ENCODE results near the gene PSMA7. TPM values are rescaled to one million over a fixed set of nuclear protein-coding genes. Genes with fewer than 3 reads are reported as not detected.

Gene PSMA7
- total RNA-seq, 4 donors from 2014 or later = 261 to 349 (median 304) TPM

DNA sequence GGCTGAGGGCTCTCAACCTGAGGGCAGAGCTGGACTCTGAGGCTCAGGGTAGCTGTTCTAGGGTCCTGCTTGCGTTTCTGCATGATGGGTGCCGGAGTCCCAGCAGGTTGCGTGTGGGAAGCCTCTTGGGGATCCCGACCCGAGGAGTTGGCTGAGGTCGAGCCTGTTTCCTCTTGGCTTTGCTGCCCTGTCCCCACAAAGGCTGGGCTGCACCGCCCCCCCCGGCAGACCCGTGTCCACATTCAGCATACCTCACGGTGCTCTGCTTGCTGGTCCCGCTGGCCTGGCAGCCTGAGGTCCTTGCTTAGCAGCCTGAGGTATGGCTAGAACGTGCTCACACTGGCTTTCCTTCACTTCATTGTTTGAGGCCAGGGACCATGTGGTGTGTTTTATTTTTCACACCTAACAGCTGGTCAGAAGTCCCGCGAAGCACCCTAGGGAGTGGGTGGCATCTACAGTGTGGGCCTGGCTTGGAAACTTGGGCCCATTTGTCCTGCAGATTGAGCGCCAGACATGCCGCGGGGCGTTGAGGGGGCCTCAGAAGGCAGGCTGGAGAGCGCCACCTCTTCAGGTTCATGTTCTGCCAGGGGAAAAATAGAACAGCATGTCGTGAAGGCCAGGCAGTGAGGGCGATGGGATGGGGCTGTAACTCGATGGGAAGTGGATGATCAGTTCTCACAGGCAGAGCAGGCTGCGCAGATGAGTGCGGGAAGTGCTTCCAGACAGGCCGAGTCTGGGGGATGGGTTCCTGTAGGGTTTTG, 11.5 kb downstream of the PSMA7 start:
- Histone ChIP-seq H3K27ac (replicated peaks in 1 of 4) (peak overlapping the region in 3 of 4 donors; percentile 20 to 64 (median 54)), H3K4me3 (no peak overlapping the region), H3K27me3 (no peaks in the 10 kb centered on the region), H3K9me3 (no peaks in the 10 kb centered on the region), H3K36me3 (peaks cover 41 to 100% (median 98%) of the 10 kb centered on the region in 4 donors), H3K4me1 (peaks cover 34 to 48% (median 37%) of the 10 kb centered on the region in 4 donors)
- TF ChIP-seq POLR2A (IDR thresholded peaks at IDR 0.05; ENCODE audit: low read depth) = no peak
- no peak for TF ChIP-seq EP300 (IDR thresholded peaks at IDR 0.05)
- TF ChIP-seq POLR2AphosphoS5 (IDR thresholded peaks at IDR 0.05) = no peak
- no peak for TF ChIP-seq CTCF (IDR thresholded peaks at IDR 0.05)
- DNase-seq (ENCODE audit: extremely low spot score) = no peak
- 91% methylated on average over 23 of the region's 25 CpGs for WGBS
- intact Hi-C loops (cut with DNase I) = no loop called here

GRCh38 chr20:62129731-62130531, 13.3 kb downstream of the PSMA7 start:
- H3K36me3 ChIP-seq = peaks cover 52 to 100% (median 99%) of the 10 kb centered on the region in 4 donors
- no peaks in the 10 kb centered on the region for H3K9me3 ChIP-seq
- H3K27ac ChIP-seq (replicated peaks in 1 of 4) = no peak overlapping the region

GRCh38 chr20:62128502-62128901, 14.7 kb downstream of the PSMA7 start:
- Histone ChIP-seq H3K9me3 (no peaks in the 10 kb centered on the region), H3K27me3 (no peaks in the 10 kb centered on the region), H3K36me3 (peaks cover 52 to 92% (median 91%) of the 10 kb centered on the region in 4 donors), H3K4me1 (peaks cover 27 to 41% (median 30%) of the 10 kb centered on the region in 4 donors), H3K4me3 (no peak overlapping the region), H3K27ac (replicated peaks in 1 of 4) (no peak overlapping the region)
- DNase-seq (ENCODE audit: extremely low spot score) = no peak
- no peak for TF ChIP-seq EP300 (IDR thresholded peaks at IDR 0.05)
- no peak for TF ChIP-seq CTCF (IDR thresholded peaks at IDR 0.05)
- TF ChIP-seq POLR2AphosphoS5 (IDR thresholded peaks at IDR 0.05) = no peak
- no peak for TF ChIP-seq POLR2A (IDR thresholded peaks at IDR 0.05; ENCODE audit: low read depth)
- intact Hi-C loops (cut with DNase I) = no loop called here
- WGBS = 82% methylated on average over 6 of the region's 6 CpGs

More at GRCh38 chr20:62129731-62130531, 13.3 kb downstream of the PSMA7 start:
- Histone ChIP-seq H3K27me3 (no peaks in the 10 kb centered on the region), H3K4me3 (no peak overlapping the region), H3K4me1 (peaks cover 32 to 42% (median 32%) of the 10 kb centered on the region in 4 donors)
- TF ChIP-seq CTCF (IDR thresholded peaks at IDR 0.05) (no peak), POLR2A (IDR thresholded peaks at IDR 0.05; ENCODE audit: low read depth) (no peak), POLR2AphosphoS5 (IDR thresholded peaks at IDR 0.05) (no peak), EP300 (IDR thresholded peaks at IDR 0.05) (no peak)
- intact Hi-C loops (cut with DNase I) = no loop called here
- DNase-seq (ENCODE audit: extremely low spot score) = no peak
- 89% methylated on average over 15 of the region's 20 CpGs for WGBS

DNA sequence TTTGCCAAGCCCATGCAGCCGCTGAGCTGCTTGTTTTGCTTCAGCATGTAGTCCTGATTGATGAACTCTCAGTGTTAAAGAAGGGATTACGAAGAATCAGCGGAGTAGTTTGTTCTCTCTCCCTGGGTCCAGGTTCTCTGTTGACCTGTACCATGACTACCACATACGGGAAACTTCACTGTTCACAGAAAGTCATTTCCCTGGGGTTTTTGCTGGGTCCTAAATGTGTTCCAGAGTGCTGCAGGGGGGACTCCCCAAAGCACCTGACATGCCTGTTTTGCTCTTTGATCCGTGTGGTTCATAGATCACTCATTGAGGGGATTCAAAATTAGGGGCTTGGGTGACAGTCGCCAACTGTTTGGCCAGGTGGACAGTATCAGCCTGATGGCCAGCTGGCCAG, 15.4 kb downstream of the PSMA7 start:
- H3K27me3 ChIP-seq = no peaks in the 10 kb centered on the region
- TF ChIP-seq CTCF (IDR thresholded peaks at IDR 0.05) (no peak), EP300 (IDR thresholded peaks at IDR 0.05) (no peak)
- no peak overlapping the region for H3K4me3 ChIP-seq
- intact Hi-C loops (cut with DNase I) = no loop called here
- no peak for DNase-seq (ENCODE audit: extremely low spot score)
- peaks cover 22 to 41% (median 30%) of the 10 kb centered on the region in 4 donors for H3K4me1 ChIP-seq
- 85% methylated on average over 4 of the region's 6 CpGs for WGBS
- H3K36me3 ChIP-seq = peaks cover 52 to 85% (median 84%) of the 10 kb centered on the region in 4 donors
- H3K27ac ChIP-seq (replicated peaks in 1 of 4) = no peak overlapping the region
- H3K9me3 ChIP-seq = no peaks in the 10 kb centered on the region
